Stimulated activated CD4-positive, alpha-beta T cell treated with anti-CD3 and anti-CD28 coated beads, Interleukin-4, amount 100 ng/mL, for 24 hours (primary cell): ENCODE measurements around the gene PRKCZ.

Experiments used
- DNase-seq: peaks from one replicate; pipeline ENCODE4 v3.0.0-alpha.2; 2020

PRKCZ gene

DNA sequence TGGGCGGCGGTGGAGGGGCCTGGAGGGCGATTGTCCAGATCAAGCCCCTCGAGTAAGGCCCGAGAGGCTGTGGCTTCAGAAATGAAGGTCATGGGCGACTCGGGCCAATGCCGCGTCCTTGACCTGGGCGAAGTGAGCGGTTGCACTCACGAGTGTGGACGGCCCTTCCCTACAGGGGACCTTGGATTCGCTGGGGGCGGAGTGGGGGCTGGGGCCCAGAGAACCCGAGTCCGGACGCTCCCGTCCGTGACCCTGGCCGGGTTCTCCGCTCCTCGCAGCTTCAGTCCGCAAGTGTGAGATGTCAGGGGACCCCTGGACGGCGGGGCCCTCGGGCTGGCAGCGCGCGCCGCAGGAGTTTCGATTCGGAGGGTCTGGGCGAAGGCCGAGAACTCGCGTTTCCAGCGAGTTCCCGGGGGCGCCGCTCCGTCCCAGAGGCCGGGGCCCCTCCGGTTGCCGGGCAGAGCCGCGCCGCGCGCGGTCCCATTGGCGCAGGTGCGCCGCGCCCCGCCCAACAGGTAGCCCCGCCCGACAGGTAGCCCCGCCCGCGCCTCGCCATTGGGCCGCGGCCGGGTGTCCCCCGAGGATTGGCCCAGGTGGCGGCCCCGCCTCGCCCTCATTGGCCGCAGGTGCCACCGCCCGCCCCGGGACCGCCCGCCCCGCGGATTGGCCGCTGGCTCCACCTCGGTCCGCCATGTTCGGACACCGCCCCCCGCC is at the start of gene PRKCZ:
TSS of gene PRKCZ (plus strand) at position 694 of the 714 bp plus-strand sequence. CDS start 220 bp downstream, outside the sequence.
- peak; percentile 92 for DNase-seq

DNA sequence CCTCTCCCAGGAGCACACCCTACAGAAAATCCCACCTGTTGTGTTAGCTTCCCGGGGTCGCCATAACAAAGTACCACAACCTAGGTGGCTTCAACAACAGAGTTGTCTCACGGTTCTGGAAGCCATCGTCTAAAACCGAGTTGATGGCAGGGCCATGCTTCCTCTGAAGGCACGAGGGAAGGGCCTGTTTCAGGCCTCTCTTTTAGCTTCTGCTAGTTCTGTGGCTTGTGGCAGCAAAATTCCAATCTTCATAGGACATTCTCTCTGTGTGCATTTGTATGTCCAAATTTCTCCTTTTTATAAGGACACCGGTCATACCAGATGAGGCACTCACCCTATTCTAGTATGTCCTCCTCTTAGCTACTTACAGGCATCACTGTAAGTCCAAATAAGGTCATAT is 49.8 kb upstream of the PRKCZ start:
- DNase-seq: no peak

DNA sequence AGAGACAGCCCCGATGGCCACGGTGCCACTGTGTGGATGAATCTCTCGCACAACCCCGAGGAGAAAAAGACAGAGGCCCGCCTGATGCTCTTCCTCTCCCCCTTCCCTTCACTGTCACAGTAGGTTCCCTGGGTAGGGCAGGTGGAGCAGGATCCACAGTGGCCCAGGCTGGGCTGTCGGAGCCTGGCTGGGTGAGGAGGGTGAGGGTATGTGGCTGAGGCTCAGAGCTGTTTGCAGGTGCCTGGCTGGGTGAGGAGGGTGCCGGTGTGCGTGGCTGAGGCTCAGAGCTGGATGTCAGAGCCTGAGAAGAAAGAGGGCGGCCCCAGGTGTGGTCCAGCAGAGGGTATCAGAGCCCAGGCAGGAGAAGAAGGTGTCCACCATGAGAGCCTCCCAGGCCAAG is 49.4 kb upstream of the PRKCZ start:
- DNase-seq: no peak

DNA sequence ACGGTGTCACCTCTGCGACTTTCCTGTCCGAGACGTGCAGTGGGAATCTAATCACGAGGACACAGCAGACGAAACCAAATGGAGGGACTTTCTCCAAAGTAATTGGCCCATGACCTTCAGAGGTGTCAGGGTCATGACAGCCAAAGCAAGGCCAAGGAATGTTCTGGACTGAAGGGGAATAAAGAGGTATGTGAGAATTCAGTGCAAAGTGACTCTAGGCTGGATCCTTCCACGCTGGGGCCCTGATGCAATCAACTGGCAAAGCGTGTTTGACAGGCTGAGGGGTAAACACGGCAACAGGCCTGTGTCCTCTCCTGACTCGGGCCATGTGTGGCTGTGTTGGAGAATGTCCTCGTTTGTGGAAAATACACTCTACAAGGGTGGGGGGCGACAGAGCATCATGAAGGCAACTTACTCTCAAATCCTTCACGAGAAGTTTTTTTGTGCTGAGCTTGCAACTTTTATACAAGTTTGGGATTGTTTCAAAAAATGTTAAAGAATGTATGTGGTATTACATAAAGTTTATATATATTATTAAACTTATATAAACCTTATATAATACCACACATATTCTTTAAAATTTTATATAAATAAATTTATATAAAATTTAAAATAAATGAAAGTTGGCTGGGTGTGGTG is 48.3 kb upstream of the PRKCZ start:
- DNase-seq: no peak

DNA sequence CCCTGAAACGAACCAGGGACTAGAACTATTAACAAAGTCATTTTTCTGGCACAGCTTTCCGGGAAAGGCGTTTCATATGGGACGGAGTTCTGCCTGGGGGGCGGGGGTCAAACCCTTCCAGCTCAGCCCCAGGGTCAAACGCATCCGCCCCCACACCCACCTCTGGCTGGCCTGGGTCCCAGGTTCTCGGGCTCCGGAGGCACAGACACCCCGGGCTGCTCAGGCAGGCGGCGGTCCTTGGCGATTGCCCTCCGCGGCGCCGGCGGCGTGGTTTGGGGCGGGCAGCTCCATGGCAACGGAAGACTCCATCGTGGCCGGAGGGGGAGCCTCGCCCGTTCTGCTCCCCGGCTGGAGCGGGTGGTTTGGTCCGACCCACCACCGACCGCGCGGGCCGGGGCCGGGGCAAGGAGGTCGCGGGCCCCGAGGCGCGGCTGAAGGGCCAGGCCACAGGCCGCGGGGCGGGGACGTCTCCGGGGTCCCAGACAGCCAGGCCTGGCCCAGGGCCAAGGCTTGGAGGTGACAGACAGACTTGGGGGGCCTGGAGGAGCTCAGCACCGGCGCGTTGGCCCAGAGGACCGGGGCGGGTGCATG is 46.6 kb upstream of the PRKCZ start, which contains the start of gene CFAP74:
TSS of gene CFAP74 (minus strand) at position 246 of the 591 bp plus-strand sequence. CDS start 12,830 bp downstream, outside the sequence.
- no peak for DNase-seq

DNA sequence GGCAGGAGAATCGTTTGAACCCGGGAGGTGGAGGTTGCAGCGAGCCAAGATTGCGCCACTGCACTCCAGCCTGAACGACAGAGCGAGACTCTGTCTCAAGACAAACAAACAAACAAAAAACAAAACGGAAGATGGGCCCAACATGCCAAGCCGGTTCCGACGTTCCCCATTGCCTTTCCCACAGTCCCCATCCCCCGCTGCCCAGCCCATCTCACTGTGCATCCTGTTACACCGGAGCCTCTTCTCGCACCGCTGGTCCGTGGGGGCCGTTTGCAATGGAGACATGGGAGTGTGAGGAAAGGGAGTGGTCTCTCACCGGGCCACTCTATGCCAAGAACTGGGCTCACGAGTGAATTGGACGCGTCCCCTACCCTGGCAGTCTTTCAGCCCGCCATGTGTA is 45.4 kb upstream of the PRKCZ start:
- no peak for DNase-seq

DNA sequence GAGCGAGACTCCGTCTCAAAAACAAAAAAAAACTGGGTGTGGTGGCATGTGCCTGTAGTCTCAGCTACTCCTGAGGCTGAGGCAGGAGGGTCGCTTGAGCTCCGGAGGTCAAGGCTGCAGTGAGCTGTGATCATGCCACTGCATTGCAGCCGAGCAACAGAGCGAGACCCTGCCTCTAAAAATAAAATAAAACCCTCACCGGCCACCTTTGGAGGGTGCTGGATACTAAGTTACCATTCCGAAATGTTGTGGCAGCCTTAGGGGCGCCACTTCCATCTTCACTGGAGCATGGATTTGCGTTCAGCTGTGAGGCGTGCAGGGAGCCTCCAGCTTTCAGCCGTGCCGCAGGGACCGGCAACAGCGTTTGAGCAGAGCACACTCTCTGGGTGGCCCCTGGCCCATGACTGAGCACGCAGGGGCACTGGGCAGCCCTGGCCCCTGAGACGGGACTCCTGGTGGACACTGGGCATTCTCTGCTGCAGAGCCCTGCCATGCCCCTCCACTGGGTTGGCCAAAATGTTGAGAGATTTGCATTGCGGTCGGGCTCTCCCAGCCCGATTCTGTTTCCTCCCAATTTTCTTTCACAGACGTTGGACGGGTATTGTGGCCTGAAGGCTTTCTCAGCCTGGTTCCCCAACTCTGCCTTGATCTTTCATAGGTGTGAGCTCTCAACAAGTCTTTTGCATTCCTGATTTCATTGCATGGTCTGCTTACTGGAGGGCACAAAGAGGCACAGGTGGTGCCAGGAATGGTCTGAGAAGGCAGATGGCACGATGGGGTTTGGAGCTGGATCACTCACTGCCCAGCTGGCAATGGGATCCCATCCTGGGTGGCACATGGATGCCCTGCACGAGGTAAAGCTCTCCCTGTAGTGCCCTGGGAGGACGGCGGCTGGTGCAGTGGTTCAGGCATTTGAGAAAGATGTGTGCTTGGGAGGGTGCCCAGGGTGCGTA is 40.8 kb upstream of the PRKCZ start:
- DNase-seq: no peak

DNA sequence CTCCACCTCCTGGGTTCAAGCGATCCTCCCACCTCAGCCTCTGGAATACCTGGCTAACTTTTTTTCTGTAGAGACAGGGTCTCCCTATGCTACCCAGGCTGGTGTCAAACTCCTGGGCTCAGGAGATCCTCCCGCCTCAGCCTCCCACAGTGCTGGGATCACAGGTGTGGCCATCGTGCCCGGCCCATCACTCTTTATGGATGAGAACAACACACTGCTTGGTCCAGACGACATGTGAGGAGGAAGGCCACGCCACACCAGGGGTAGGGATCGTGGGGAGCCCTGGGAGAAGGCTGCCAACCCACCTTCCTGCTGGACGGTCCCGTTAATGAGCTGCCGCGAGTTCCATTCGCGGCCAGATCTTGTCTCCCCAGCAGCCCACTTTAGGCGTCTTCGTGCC is 36.0 kb upstream of the PRKCZ start:
- DNase-seq: no peak

DNA sequence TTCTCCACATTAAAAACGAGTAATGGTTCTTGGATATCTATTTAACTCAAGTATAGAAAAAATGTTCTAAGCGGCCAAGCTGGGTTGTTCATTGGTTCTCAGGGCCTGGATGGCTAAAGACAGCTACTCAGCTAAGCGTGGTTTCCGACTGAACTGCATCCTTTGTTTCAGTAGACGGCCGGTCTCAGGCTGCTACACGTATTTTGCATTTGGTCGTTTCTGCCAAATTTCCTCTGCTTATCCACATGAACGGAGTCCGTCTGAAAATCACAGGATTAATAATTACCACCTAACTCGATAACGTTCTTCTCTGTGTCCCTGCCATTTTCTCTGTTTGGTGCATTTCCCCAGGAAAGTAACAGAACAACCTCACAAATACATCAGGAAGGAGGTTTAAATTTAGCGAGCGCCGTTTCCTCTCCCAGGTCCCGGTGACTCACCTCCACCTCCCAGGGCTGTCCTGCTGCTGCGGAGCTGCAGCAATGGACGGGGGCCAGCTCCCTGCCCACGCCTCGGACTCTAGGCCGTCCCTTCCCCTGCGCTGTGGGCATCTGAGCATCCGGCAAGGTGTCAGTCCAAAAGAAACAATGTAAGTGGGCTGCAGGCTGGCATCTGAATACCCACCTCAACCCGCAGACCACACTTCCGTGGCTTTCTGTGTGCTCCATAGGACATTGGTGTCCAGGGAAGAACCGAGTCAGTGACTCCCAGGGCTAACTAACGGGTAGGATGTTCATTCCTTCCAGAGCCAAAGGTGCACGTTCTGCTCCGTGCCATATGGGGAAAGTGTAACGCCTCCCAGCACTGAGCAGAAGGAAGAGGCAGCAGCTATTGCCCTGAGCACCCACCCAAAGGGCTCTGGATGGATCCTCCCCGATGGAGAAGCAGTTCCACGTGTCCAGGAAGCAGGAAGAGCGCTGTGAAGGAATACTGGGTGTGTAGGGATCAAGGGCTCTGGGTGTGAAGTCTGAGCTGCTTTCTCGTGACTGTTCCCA is 35.2 kb upstream of the PRKCZ start:
- no peak for DNase-seq

DNA sequence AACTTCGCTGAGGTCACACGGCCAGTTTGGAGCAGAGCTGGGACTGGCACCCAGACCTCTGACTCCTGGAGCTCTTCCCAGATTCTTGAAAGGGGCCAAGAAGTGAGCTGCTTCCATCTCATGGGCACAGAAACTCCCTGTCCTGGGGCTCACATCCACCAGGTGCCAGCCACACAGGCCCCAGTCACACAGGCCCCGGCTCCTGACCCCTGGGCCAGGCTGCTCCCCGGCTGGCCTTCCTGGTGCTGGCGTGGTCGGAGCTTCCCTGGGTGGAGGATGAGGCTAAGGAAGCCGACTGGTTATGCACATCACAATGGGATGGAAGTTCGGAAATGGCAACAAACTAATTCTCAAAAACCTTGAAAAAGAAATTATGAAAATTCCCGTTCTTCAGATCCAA is 34.1 kb upstream of the PRKCZ start:
- DNase-seq: no peak

DNA sequence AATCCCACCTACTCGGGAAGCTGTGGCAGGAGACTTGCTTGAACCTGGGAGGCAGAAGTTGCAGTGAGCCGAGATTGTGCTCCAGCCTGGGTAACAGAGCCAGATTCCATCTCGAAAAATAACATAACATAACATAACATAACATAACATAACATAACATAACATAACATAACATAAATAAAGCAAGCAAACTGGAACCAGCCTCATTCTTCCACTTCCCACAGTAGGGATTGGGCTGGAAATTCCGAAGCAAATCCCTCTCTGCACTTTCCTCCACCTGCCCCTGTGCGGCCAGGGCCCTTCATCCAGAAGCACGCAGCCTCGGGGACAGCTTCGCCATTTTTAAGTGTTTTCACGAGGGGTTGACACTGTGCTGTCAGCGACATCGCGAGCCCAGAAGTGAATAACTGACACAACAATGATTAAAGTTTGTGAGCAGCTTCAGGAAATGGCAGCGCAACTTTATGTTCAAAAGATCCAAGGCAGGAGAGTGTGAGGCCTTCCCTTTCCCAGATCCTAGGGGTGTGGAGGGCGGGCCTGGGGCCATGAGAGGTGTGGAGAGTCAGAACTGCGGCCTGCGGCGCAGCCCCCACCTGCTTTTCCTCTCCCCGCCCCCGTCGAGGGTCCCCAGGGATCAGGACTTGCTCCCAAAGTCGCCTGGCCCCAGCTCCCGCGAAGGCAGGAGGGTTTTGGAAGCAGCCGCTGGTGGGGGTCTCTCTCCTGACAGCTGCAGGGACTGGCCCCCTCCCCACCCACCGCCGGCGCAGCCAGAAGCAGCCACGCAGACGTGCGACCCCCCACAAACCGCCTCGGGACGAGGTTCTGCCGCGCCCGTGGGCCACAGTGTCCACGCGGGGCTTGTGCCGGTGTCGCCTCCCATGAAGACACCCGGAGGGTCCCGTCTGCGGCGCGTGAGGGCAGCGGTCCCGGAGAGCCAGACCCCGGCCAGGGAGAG is 31.7 kb upstream of the PRKCZ start:
- no peak for DNase-seq

DNA sequence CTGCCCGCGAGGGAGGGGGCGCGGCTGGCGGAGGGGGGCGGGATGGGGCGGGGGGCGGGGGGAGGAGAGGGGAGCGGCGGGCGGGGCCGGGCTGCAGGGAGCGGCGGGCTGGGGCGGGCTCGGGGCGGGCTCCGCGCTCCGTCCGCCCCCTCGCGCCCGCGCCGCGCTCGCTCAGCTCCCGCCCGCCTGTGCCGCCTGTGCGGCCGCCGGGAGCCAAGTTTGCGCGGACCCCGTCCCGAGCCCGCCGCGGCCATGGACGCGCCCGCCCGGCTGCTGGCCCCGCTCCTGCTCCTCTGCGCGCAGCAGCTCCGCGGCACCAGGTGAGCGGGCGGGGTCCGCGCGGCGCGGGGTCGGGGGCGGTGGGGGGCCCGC is 31.1 kb upstream of the PRKCZ start, which contains the start of gene GABRD:
TSS of gene GABRD (plus strand) at position 174 of the 372 bp plus-strand sequence. CDS start at position 253, 79 bp downstream.
- DNase-seq: no peak

DNA sequence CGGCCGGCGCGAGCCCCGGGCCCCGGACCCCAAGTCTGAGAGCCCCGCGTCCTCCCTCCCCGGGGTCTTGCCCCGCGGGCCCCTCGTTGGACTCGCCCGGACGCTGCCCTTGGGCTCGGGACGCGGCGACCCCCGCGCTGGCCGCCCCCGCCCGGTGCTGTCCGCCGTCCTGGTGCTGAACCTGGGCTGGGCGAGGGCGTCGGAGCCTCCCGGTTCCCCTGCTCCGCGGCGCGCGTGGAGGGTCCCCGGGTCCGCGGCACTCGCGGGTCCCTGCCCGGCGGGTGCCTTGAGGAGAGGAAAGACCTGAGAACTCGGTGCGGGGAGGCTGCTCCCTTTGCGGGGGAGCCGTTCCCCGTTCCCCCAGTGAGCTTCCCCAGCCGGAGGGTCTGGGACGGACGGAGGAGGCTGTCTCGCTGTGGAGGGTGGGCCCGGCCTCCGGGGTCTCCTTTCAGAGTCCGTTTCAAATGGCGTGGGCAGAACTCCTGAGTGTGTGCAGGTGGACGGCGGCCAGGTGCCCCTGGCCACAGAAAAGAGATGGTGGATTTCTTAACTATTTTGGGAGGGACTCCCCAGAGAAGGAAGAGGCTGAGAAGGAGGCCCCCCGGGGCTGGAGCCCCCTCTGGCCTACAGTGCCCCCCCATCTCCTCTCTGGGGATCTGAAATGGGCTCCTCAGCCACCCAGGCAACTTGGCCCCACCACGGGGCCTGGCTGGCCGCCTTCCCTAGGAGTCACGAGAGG is 30.5 kb upstream of the PRKCZ start:
- no peak for DNase-seq

DNA sequence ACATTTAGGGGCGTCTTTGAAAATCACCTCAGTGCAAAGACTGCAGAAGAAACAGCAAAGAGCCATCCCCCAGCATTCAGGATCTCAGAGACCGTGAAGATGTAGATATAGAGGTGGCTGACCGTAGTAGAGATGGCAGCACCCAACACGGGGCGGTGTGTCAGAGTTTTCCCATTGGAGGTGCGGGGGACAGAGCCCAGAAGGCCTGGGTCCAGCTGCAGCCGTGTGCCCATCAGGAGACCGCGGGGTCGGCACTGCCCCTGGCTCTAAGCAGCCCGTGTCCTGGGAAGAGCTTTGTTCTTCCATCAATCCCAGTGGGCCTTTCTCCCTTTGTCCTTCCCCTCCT is 29.9 kb upstream of the PRKCZ start:
- DNase-seq: no peak

DNA sequence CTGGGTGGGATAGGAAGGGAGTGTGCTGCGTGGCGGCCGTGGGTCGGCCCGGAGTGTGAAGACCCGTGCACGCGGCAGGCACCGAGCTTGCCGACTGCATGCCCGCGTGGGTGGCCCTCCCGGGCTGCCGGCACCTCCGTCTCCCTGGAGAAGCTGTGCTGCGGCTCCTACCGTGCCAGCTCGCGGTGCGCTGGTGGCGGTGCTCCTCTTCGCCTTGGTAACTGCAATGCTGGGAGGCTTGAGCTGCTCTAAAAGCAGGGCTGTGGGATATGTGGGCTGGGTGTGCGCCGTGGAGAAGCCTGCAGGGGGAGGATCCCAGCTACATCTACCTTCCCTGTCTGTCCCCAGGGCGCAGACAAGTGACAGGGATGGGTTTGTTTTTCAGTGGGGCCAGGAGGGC is 28.7 kb upstream of the PRKCZ start:
- DNase-seq: no peak

DNA sequence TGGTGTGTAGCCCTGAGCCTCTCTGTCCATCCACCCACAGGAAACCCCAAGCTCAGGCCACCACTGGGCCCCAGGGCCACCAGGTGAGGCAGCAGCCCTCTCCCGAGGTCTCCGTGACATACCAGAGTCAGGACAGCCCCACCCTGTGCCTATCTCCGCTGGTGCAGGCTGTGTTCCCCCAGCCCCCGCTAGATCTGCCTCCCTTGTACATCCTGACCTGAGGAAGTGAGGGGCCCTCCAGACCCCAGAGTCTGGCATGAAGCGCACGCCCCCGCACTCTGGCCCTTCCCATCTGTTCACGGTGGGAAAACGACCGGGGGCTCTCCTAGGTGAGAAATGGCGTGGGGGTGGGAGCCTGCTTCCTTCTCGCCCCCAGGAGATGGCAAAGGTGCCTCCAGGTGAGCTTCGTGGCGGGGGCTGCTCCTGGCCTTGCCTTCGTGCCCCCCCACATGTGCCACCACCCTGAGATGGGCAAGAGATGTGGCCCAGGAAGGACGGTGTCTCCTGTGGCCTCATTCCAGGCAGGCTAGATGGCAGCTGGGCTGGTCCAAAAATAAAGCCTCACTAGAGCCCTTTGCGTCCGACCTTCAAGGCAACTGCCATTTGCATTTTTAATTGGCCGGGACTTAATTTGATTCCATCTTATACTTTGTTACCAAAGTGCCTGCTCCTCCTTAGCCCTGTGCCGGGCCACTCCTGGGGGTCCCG is 28.0 kb upstream of the PRKCZ start:
- DNase-seq: no peak

DNA sequence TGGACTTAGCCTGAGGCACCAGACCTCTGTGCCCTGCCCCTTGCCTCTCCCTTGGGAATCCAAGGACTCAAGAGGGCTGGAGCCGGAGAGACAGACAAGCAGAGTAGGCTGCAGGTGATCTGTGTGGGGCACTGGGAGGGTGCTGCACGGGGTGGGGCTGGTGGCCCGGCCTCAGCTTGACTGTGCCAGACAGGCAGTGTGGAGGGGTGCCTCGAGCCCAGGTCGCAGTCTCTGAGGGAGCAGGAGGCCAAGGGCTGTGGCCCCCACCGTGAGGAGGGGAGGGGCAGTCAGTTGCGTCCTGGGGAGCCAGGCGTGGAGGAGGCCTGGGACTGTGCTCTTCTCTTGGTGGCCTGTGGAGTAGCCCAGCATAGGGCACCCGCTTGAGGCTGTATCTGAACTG is 27.0 kb upstream of the PRKCZ start:
- DNase-seq: no peak

DNA sequence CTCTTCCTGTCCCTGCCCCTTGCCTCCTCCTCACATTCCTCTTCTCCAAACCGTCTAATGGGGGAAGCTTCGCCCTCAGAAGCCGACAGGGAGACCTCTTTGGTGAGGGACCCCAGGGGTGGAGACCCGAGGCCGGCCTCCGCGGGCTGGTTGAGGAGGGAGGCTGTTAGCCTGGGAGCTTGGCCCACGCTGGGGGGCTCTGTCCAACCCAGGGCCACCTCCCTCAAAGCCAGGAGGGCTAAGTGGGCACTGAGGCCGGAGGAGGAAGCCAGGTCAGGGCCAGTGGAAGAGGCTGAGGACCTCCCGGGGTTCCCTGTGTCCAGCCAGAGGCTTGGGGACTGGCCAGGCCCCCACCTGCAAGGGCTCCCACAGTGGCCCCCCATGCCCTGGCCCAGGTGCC is 25.8 kb upstream of the PRKCZ start:
- no peak for DNase-seq

DNA sequence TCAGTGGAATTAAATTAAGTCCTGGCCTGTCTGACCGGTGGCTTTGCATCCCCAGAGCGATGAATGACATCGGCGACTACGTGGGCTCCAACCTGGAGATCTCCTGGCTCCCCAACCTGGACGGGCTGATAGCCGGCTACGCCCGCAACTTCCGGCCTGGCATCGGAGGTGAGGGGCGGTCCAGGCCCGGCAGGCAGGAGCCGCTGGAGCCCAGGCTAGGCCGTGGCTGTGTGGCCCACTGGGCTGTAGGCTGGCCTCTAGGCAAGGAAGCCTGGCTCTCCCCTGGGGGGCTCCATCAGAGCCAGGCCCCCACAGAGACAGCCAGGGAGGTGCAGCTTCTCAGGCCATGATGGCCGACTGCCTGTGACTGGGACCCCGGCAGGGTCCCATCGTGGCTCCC is 25.3 kb upstream of the PRKCZ start:
- DNase-seq: no peak
